HG03045 (cell line): ENCODE measurements around the gene DLGAP1.

ENCODE experiments used
- ATAC-seq: cut with Tn5 transposase; IDR thresholded peaks from one replicate; pipeline ENCODE4 v1.9.1; 2021; ENCODE audit warnings: mild to moderate bottlenecking, moderate library complexity; ENCODE audit not compliant: unreplicated experiment

The DLGAP1 gene

DNA sequence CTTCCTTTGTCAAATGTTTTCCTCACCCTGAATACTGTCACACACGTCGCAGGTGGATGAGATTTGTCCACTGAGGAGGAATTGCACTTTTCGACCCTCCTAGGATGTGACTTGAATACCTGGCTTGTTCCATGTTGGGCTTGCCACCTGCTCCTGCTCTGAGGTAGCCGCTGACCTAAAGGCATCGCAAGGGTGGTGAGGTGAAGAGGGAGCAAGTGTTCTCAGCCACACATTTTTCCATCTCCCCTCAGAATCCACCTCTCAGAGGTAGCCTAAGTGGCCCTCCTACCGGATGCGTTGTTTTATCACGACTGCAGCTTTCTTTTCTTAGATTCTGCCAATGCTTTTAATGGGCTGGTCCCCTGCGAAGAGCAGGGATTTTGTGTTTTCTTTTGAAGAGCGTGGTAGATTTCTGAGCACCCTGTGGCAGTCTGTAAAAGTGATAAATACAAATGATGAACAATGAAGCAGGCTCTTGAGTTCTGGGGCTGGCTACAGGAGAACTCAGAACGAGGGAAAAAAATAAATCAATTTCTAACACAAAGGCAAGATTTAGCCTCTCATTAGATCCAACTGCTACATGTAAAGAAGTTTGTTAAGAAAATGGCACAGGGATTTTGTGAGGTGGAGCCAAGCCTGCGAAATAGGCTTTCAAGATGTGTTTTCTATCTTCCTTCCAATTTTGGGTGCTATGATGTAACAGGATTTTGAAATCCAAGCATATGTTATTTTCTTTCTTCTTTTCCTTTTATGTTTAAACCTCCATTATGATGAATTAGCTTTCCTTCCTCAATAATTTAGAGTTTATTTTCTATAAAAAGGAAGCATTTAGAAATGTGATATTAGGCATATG is 618.4 kb downstream of the DLGAP1 start:
- no peak for ATAC-seq

GRCh38 chr18:3832025-3832638 is 623.0 kb downstream of the DLGAP1 start:
- no peak for ATAC-seq

- no peak for ATAC-seq
Measured at GRCh38 chr18:3830604-3831003, 624.5 kb downstream of the DLGAP1 start.

DNA sequence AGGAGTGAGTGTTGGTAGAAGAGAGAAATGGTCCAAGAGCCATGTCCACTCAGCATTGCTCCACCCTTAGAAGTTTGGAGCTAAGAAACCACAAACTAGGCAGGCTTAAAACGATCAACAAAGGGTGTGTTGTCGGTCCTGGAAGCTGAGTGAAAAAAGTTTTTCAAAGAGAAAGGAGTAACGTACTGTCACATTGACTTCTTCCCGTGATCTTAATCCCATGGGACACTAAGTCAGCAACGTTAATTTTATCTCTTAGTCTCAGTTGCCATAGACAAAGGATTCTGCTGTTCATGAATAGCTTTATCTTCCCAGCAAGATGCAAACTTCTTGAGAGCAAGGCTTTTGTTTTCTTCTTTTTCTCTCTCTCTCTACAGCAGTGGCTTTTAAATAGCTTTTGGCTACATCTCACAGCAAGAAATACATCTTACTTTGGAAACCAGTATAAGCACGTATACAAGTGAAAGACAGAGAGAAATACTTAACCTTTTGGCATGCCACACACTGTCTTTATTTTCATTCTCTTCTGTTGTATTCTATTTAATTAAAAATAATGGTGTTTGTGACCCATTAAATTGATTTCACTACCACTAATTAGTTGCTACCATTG is 627.8 kb downstream of the DLGAP1 start:
- no peak for ATAC-seq

- ATAC-seq: no peak
Measured at GRCh38 chr18:3826021-3826420, 629.1 kb downstream of the DLGAP1 start.

- ATAC-seq: no peak
Measured at GRCh38 chr18:3824101-3824500, 631.0 kb downstream of the DLGAP1 start.

GRCh38 chr18:3823073-3823472 is 632.0 kb downstream of the DLGAP1 start:
- no peak for ATAC-seq

GRCh38 chr18:3821524-3821923 is 633.6 kb downstream of the DLGAP1 start:
- ATAC-seq: no peak

DNA sequence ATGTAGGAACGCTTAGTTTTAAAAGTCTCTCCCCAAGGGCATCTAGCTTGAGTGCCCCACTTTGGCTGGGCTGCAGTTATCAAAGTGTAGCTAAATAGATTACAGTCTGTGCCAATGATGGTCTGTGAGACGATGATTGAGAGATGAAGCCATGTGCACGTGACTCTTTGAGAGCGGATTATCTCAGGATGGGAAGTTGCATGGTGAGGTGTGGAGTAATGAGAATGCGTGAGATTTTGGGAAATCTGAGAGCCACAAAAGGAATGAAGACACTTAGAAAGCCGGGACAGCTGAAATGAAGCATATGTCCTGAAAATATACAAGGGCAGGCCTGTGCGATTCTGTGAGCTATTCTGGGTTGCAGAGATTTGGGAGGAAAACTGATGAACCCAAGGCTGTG is 635.1 kb downstream of the DLGAP1 start:
- ATAC-seq: no peak

DNA sequence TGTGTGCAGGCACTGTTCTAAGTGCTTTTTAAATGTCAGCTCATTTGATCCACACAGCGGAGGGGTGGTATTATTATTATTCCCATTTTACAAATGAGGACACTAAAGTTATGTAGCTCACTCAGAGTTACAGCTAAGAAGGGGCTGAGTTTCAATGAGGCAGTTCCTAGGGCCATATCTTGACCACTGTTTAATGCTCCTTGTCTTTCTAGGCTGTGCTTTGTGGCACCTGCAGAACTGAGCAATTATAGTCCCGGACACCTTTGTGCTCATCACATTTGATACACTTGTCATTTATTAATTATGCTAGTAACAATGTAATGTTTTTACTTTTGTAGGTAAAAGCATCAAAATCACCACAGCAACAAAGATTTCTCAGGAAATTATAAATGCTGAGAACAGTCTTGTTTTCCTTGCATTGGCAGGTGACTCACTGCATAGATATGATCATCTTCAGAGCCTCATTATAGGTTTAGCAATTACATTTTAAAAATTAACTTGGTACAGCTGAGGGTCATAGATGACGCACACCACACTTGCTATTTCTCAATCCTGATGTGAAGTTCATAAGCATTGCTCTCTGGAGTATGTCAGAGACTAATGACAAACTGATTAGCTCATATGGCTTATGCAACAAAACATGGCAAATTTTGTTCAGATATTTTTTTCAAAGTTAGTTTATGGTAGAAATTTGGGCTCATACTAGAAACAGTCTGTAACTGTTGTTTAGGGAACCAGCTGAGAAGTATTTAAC is 638.3 kb downstream of the DLGAP1 start:
- no peak for ATAC-seq

- ATAC-seq: no peak
Measured at GRCh38 chr18:3815991-3816390, 639.1 kb downstream of the DLGAP1 start.

GRCh38 chr18:3814816-3815215 is 640.3 kb downstream of the DLGAP1 start:
- no peak for ATAC-seq

- no peak for ATAC-seq
Measured at GRCh38 chr18:3810296-3810695, 644.8 kb downstream of the DLGAP1 start.

GRCh38 chr18:3808985-3809780 is 645.9 kb downstream of the DLGAP1 start:
- ATAC-seq: no peak

DNA sequence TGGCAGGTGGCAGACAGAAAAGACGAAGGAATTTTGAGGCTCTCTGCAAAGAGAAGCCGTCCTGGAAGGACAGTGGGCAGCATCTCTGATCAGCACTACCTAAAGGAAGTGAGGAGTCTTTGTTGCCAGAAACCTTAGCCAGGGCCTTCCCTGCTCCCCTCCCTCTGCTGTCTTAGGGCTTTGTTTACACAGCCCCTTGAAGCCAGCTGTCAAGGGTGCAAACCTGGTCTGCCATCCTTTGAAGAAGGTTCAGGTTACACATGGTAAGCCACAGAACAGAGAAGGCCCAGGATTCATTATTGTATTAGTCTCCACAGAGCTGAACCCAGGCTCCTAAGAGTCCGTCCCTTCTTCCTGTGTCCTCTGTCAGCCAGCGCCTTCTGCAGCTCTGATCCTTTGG is 648.5 kb downstream of the DLGAP1 start:
- no peak for ATAC-seq

- no peak for ATAC-seq
Measured at GRCh38 chr18:3804336-3804735, 650.8 kb downstream of the DLGAP1 start.

DNA sequence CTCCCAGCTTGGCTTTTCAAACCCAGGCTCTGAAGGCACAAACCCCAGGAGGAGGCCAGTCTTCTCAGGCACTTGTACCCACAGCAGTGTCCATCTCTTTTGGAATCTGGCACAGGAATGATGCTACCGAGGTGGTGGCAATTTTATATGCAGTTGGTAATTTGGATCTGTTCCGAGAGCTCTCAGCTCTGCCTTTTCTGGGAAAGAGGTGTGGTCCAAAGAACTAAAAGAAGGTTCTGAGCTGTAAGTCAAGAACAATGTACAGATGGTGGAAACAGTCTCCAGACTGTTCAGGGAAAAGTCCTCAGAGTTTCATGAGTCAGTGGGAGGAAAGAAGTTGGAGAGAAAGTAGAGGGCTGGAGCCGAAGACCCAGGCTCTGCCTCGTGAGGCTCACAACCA is 651.8 kb downstream of the DLGAP1 start:
- no peak for ATAC-seq

DNA sequence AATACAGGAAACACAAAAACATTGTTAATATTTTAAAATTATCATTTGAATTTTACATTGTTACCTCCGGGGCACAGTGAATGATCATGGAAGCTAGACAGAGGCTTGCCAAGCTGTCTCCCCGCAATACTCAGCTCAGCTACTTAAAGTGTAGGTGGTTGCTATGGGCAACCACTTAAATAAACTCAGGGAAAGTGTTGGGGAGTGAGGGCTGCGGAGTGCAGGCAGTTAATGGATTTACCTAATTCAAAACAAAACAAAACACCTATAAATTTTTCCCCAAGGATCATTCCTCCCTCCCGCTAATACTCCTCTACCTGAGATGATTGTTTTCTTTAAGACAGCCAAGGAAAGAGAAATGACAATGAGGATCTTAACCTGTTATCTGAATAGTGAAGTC is 655.6 kb downstream of the DLGAP1 start:
- no peak for ATAC-seq

DNA sequence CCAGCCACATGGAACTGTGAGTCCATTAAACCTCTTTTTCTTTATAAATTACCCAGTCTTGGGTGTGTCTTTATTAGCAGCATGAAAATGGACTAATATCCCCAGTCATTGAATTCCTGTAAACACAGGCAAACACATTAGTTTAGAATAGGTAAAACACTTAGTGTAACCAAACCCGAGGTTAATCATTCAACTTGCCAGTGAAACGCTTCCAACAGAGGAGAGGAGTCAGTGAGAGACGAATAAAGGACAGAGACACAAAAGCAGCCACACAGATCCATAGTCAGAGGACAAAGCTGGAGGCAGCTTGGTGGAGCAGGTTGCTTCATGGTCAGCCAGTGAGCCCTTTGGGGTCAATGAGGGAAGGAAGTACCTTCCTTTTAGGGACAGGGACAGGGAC is 657.1 kb downstream of the DLGAP1 start:
- no peak for ATAC-seq

- ATAC-seq: no peak
Measured at GRCh38 chr18:3796434-3796833, 658.7 kb downstream of the DLGAP1 start.
